GM18526 (cell line): ENCODE results near the gene FANCE.

Experiments used
- POLR2A ChIP-seq: IDR thresholded peaks from 3 replicates; pipeline ENCODE4 v1.6.1; 2011; ENCODE audit not compliant: insufficient read length; ENCODE audit errors: extremely low read depth

FANCE gene

DNA sequence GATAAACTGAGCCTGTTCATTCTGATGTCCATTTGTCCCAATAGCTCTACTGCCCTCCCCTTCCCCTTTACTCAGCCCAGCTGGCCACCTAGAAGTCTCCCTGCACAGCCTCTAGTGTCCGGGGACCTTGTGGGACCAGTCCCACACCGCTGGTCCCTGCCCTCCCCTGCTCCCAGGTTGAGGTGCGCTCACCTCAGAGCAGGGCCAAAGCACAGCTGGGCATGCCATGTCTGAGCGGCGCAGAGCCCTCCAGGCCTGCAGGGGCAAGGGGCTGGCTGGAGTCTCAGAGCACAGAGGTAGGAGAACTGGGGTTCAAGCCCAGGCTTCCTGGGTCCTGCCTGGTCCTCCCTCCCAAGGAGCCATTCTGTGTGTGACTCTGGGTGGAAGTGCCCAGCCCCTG lies 24.7 kb upstream of the FANCE start:
- no peak for TF ChIP-seq POLR2A

DNA sequence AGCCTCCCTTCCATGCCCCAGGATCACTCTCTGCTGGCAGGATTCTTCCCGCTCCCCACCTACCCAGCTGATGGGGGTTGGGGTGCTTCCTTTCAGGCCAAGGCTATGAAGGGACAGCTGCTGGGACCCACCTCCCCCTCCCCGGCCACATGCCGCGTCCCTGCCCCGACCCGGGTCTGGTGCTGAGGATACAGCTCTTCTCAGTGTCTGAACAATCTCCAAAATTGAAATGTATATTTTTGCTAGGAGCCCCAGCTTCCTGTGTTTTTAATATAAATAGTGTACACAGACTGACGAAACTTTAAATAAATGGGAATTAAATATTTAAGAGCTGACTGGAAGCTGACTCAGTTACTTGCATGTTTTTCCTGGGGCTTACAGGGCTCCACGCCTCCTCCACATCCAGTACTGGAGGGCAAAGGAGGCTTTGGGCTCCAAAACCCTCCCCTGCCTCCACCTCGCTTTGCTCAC lies 24.3 kb upstream of the FANCE start:
- no peak for TF ChIP-seq POLR2A

DNA sequence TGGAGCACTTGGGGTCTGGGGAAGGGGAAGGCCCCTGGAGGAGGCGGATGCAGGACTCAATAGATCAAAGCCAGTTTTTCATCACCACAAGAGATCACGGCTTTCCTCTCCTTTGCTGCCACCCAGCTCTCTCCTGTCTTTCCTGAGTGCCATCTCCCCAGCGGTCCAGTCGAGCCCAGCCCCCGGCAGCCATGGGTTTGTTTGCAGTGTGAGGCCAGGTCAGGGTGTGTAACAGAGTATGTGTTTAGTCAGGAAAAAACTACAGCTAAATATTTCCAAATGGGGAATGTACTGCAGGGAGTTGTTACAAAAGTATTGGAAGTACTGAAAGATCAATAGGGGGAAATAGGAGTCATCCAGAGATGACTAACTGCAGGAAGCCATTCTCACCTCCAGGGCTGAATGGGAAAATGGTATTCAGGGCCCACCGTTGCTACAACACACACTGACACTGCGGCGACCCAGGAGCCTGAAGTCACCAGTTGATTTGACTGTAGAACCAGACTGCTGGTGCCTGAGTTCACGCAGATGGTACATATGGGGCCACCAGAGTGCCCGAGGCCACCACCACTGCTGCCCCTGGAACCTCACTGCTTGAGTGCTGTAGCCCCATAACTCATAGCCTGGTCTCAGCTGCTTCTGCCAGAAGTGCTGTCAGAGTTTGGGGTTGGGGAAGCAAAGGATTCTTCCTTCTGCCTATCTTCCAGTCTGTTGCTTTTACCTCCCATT lies 23.6 kb upstream of the FANCE start:
- TF ChIP-seq POLR2A, result no peak

DNA sequence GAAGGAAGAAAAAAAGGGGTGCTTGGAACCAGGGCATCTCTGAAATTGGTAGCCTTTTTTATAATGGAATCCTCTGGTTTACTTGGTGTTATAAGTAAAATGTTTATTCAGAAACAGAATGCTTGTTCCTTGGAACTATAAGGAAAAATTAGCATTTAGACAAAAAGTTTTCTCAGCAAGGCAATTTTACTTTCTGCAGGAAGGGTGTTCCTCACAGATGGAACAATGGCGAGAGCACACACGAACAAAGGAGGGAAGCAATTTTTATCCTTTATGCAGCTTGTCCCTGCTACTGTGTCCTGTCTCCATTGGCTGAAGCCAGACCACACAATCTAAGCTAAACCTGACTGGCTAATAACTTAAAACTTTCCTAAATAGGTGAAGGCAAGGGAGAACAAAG lies 22.7 kb upstream of the FANCE start:
- no peak for TF ChIP-seq POLR2A

DNA sequence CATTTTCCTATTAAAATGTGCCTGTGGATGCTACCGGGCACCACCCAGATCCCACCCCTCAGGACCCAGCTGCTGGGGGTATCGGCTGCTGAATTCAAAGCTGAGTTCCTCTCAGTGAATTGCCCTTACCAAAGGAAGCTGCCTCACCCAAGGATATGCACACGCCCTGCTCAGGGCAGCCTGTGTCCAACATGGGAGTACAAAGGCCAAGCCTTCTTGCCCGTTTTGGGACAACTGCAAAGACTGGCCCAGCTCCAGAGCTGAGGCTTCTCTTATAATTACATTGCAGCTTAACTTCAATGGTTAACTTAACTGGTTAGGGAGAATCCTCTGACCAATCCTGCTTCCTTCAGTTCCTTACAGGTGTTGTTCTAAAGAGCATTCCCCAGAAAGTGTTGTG lies 19.8 kb upstream of the FANCE start:
- no peak for TF ChIP-seq POLR2A

DNA sequence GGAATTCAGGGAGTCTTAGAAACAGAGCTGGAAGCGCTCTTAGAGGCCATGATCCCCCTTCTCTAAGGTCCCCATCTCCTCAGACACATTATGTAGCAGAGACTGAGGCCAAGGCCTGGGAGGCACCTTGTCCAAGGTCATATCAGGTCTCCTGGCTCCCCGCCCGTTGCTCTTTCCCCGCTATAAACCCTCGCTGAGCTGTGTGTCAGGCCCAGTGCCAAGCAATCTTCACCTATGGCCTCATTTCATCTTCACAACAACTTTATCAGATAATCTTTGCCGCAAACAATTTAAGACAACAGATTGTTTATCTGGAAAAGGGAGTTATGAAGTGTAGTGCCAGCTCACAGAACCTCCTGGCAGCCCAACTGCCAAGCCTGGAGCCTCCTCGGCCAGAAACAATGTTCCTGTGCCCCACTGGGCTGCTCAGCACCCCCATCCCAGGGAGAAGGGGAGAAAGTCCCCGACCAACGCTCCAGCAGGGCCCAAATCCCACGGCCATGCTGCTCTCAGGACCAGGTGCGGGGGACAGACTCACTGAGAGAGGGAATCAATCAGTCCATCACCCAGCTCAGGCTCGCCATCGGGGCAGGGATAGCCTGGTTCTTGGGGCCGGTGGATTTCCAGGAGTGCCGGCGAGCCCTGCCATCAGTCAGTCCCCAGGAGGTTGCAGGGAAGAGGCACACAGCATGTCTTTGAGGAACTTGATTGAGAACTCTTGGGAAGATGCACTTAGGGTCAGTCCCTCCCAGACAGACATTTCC lies 16.9 kb upstream of the FANCE start:
- TF ChIP-seq POLR2A, result no peak

DNA sequence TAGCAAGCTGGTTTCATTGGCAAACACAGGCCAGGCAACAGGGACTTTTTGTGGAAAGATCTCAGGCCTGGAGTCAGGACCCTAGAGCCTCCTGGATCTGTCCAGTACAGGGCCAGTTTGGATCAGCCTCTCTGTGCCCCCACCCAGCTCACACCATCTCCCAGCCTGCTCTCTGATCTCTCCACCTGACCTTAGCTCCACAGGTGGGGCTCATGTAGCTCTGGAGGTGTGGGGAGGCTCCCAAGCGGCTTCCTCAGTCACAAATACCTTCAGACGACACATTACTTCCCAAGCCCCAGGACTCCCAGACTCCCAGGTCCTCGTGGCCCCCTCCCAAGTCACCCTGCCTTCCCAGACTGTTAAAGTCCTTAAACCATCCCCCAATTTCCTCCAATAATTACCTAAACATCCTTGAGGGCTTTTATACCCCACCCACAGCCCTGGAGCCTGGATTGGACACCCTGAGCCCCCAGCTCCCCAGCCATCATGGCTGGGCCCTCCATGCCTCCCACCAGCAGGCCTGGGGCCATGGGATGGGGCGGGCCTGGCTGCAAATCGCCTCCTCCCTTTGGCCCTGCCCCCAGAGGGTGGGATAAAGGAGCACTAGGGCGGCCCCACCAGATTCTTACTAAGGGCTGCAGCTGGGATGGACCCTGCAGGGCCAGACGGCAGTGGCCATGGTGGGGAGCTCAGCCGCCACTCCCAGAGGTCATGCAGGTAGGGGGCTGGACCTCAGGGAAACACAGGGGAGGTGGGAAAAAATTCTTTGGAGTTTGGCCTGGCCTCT lies 15.9 kb upstream of the FANCE start:
- TF ChIP-seq POLR2A, result no peak

DNA sequence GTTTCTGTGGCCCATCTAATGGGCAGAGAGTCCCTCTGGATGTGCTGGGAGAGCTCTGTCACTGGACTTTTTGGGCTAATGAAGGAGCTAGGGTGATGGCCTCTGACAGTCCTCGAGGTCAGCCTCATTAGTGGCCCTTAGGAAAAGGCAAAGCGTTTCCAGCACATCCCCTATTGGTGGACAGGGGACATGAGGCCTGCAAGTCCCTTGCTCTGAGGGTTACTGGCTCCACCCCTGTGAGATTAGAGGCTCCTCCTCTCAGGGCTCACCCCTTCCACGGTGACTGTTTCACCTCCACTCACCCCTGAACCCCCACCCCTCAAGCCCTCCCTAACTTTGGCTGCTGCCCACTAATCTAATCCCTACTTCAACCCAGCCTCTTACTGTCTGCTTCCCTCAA lies 12.8 kb upstream of the FANCE start:
- TF ChIP-seq POLR2A, result no peak

DNA sequence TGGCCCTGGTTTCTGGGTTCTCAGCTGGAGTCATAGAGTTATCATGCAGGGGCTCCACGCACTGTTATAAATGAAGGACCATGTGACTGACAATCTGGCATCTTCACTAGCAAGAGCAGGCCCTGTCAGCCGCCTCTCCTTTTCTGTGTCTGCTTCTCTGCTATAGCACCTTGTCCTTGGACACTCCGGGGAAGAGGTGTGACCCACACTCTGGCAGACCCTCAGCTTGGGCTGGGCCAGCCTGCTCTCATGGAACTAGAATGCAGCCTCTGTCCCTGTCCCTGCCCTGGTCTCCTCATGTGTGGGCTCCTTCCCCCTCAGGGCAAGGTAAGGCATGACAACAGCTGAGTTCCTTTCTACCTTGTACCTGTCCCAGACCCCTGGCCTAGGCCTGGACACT lies 10.9 kb upstream of the FANCE start:
- TF ChIP-seq POLR2A, result no peak

DNA sequence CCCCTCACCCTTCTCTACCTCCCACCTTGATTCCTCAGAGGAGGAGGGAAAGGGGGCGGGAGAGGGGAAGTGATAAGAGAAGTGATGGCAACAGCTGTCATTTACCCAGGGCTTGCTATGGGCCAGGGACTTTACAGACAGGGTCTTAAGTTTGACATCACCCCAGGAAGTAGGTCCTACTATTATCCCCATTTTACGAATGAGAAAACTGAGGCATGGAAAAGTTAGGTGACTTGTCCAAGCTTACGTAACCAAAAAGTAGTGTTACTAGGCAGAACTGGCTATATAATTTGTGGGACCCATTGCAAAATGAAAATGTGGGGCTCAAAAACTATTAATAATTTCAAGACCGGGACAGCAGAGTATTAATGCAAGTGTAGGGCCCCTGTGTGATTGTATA lies 10.5 kb upstream of the FANCE start:
- no peak for TF ChIP-seq POLR2A

DNA sequence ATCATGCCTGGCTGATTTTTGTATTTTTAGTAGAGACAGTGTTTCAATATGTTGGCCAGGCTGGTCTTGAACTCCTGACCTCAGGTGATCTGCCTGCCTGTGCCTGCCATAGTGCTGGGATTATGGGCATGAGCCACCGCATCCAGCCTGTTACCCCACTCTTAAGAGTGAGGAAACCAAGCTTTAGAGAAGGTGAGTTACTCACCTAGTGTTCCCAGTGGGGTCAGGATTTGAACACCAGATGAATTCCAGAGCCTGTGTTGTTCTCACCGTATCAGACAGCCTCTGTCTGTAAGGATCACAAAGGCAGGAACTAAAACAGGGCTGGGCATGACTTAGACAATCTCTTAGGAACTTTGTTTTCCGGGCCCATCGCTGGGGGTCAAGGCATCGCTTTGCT lies 9.4 kb upstream of the FANCE start:
- no peak for TF ChIP-seq POLR2A

DNA sequence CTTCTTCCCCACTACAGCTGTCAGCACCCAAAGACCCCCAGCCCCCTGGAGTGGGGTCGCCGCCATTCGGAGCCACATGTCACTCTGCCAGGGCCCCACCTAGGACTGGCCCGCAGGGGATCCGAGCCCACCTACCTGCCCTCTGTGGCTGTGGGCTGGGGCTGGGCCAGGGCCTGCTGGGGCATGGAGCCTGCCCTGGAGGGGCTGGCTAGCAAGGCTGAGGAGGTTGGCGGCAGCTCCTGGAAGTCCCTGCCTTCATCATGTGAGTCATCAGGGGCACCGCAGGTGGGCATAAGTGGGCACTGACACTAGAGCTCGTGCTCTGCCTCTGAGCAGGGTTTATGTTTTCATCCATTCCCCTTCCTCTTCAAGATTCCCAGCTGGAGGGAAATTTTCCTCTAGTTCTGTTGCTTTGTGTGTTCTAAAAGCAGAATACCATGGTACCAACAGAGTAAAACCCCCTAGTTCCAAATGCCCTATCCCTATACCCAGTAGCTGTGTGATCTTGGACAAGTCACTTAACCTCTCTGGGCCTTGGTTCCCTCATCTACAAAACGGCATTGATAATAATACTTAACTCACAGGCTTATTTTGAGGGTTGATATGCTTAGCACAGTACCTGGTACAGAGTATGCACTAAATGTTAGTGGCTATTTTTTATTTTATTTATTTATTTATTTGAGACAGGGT lies 8.7 kb upstream of the FANCE start:
- no peak for TF ChIP-seq POLR2A

DNA sequence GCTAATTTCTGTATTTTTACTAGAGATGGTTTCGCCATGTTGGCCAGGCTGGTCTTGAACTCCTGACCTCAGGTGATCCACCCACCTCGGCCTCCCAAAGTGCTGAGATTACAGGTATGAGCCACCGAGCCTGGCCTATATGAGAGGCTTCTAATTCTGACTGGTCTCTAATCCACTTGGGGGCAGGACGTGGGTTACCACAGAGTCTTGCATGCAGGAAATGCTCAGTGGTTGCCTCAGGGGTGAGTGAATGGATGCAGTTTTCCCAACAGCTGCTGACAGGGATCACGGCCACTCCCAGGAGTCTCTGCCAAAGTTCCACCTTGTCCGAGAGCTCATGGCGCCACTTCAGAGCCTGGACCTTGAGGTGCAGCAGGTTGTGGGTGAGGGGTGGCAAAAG lies 6.4 kb upstream of the FANCE start:
- TF ChIP-seq POLR2A, result no peak

DNA sequence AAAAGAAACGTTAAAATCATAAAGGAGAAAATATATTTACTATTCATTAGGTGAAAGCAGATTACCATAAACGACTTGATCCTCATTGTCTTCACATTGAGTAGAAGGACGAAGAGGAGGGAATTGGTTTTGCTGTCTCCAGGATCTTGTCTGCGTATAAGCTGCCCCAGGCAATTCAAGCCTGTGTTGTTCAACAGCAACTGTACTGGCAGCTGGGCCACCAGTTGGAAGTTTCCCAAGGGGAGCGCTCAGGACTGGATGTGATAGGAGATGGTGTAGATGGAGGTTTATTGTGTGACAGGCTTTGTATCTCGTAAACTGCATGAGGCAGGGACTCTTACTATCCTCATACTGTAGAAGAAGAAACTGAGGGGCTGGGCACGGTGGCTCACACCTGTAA lies 3.9 kb upstream of the FANCE start:
- TF ChIP-seq POLR2A, result no peak

DNA sequence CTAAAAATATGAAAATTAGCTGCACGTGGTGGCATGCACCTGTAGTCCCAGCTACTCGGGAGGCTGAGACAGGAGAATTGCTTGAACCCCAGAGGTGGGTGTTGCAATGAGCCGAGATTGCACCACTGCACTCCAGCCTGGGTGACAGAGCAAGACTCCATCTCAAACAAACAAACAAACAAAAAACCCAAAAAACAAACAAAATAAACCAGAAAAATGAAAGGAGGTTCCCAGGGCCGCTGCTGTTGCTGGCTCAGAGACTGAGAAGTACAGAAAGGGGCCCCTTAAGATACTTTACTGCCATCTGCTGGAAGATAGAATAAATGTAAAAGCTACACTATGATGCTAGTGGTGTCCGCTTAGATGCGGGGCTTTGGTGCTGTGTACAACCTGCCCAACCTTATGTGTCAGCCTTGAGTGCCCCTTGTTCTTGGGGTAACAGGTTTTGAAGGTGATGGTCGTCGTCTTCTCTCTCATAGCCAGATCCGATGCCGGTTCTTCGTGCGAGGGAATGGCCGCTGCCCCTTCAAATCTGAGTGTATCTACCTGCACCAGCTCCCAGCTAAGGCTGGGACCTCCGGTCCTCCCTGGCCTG lies 2.8 kb upstream of the FANCE start:
- no peak for TF ChIP-seq POLR2A

DNA sequence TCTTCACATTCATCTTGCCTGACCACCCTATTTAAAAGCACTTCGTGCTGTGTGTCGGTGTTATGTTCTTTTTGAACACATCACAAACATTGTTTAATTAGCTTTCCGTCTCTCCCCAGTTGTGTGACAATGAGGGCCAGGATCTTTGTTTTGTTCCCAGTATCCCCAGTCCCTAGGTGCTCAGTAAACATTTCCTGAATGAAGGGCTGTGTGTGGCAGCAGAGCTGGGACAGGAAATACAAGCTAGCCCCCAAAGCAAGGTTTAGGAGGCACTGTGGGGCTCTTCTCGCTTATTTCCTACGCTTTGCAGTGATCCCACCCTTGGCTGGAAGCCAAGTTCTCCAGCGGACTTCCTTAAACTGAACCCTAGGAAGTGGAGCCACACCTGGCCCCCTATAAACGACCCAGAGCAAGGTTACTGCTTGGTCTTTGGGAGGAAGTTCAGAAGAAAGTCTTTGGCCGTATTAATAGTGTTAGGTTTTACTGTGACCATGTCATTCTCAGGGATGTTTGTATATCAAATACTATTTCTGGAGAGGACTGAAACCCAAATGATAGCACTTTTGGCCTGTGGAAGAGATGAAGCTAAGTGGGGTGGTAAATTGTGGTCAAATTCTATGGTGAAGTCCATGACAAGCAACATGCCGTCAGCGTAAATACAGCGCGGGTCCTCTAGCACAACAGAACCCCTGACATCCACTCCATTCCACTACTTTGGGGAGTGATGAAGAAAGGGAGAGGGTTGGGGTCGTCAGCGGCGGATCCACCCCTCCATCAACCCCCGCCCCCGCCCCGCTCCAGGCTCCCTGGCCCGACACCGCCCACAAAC lies 570 bp upstream of the FANCE start:
- TF ChIP-seq POLR2A, result no peak
